ENCODE data around the gene CD47. TPM values are rescaled to one million over a fixed set of nuclear protein-coding genes. Genes with fewer than 3 reads are reported as not detected.

The CD47 gene
- 27.4 and 119 TPM in 2 replicates for total RNA-seq (ENCODE audit: low replicate concordance)

DNA sequence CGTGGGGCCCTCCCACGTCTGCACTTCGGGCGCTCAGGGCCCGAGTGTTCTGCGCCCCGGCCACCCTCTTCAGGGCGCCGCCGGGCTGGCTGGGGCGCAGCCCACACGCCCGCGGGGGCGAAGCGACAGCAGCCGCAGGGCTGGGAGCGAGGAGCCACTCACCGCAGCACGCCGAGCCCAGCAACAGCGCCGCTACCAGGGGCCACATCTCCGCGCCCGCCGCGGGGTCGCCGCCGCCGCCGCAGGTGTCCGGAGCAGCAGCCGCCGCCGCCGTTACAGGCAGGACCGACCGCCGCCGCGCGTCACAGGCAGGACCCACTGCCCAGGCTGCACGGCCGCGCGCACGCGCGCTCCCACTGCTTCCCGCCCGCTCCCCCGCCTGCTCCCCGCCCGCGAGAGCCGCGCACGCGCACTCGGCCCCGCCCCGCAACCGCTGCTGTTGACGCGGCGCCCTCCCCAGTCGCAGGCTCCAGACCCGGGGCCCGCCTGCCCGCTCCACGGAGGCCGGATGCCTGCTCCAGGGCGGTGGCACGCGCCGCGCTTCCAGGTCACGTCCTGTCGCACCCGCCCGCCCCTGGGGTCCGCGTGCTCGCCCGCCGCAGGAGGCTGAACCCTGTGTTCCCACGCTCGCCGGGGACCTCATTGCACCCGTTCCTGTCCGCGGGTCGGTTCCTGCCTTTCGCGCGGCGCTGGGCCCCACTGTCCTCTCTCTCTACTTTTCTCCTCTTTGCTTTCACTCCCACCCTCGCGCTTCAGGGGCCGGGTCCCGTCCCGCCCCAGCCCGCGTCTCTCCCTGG, at the start of gene CD47:
Gene CD47, minus strand, starts transcription at position 331 of the 797 bp plus-strand sequence. Its CDS starts 123 bp downstream, at position 208.

Other genes with a start within 250 kb of the CD47 start
- gene IFT57, start 131.4 kb upstream of the CD47 start, total RNA-seq (ENCODE audit: low replicate concordance): 49.8 and 77.8 TPM in 2 replicates
- gene HHLA2, start 205.5 kb upstream of the CD47 start, total RNA-seq (ENCODE audit: low replicate concordance): not detected in 2 replicates